Measurements from ENCODE around the gene EBI3. TPM values are rescaled to one million over a fixed set of nuclear protein-coding genes. Genes with fewer than 3 reads are reported as not detected.
A peak's percentile ranks its signal among the peaks of the same experiment; 100 is the strongest.
"Not testable (repeated sequence)": the region's sequence is repeated elsewhere in the genome, so short reads cannot be mapped to it uniquely, and the experiment has no call there.

Gene EBI3
- total and polyA plus RNA-seq, 7 experiments from 2014 or later: 0.44 to 8.8 TPM; not detected in 5

DNA sequence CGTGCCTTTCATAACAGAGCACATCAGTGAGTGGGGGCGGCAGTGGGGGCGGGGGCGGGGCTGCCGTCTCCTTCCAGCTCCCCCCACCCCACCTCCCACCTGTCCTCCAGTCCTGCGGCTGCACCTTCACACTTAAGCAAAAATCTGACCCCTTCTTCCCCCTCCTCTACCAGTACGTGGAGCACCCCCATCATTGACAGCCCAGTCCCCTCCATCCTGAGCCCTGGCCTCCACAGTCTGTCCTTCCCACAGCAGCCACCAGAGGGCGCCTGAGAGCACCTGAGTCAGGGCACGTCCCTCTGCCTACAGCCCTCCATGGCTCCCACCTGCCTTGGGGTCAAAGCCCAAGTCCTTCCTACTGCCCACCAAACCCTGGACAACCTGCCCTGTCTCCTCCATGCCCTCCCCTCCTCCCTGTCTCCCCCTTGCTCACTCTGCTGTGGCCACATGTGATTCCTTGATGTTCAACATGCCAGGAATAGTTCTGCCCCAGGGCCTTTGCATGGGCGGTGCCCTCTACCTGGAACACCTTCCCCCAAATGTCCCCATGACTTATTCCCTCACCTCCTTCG is 4.0 kb downstream of the EBI3 start:
- no peaks in the 10 kb centered on the region for H3K9me3 Mint-ChIP-seq
- H3K36me3 Mint-ChIP-seq: peaks cover 0 to 4% (median 0%) of the 10 kb centered on the region in 5 donors
- Histone ChIP-seq H3K27ac (ENCODE audit: low read depth, low read length) (no peak overlapping the region), H3K4me3 (ENCODE audit: low read length) (no peak overlapping the region), H3K4me1 (ENCODE audit: control insufficient read depth in 2 of 2, insufficient read depth in 2 of 2, low read length in 2 of 2) (no peaks in the 10 kb centered on the region), H3K36me3 (ENCODE audit: control insufficient read depth in 2 of 3, insufficient read depth in 3 of 3, low read length in 3 of 3) (no peaks in the 10 kb centered on the region), H3K9me3 (ENCODE audit: control insufficient read depth in 2 of 3, low read length in 3 of 3) (no peaks in the 10 kb centered on the region), H3K27me3 (ENCODE audit: control insufficient read depth in 2 of 2, insufficient read depth in 2 of 2, low read length in 2 of 2) (peaks cover 0 to 4% of the 10 kb centered on the region in 2 donors)
- peaks cover 0 to 11% (median 0%) of the 10 kb centered on the region in 7 donors for H3K4me1 Mint-ChIP-seq
- peak; percentile 80 for ATAC-seq
- H3K27ac Mint-ChIP-seq: no peak overlapping the region
- intact Hi-C loops (cut with micrococcal nuclease): no loop called here
- ChIA-PET POLR2A (no interaction called here), CTCF (no interaction called here)
- H3K27me3 Mint-ChIP-seq: peaks cover 0 to 25% (median 6%) of the 10 kb centered on the region in 5 donors
- peak; percentile 28 to 82 (median 52) for DNase-seq
- no peak overlapping the region for H3K4me3 Mint-ChIP-seq

DNA sequence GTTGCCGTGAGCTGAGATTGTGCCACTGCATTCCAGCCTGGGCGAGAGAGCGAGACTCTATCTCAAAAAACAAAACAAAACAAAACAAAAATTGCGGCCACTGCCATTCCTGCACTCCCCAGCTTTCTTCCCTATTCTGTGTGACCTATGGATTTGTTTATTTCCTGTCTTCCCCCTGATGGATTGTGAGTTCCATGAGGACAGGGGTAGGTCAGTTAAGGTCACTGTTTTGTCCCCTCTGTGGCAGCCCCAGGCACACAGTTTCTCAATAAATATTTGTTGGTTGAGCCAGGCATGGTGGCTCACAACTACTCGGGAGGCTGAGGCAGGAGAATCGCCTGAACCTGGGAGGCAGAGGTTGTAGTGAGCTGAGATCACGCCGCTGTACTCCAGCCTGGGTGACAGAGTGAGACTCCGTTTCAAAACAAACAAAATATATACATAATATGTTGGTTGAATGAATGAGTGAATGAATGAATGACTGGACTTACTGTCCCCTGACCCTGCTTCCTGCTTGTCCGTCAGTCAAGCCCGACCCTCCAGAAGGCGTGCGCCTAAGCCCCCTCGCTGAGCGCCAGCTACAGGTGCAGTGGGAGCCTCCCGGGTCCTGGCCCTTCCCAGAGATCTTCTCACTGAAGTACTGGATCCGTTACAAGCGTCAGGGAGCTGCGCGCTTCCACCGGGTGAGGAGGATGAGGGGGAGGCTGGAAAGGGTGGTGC is 5.0 kb downstream of the EBI3 start:
- H3K27me3 ChIP-seq (ENCODE audit: control insufficient read depth in 2 of 2, insufficient read depth in 2 of 2, low read length in 2 of 2): no peaks in the 10 kb centered on the region
- ChIA-PET CTCF (interaction anchor here (0.6 kb wide), 1 partner anchor 102 kb away, joined by 3 read pairs; no protein-coding TSS in a partner anchor), POLR2A (no interaction called here)
- Mint-ChIP-seq H3K36me3 (peaks cover 0 to 4% (median 0%) of the 10 kb centered on the region in 5 donors), H3K9me3 (no peaks in the 10 kb centered on the region), H3K4me1 (peaks cover 0 to 10% (median 0%) of the 10 kb centered on the region in 7 donors), H3K27ac (no peak overlapping the region), H3K27me3 (peaks cover 0 to 25% (median 6%) of the 10 kb centered on the region in 5 donors), H3K4me3 (no peak overlapping the region)
- no peak overlapping the region for H3K27ac ChIP-seq (ENCODE audit: low read depth, low read length)
- no peaks in the 10 kb centered on the region for H3K4me1 ChIP-seq (ENCODE audit: control insufficient read depth in 2 of 2, insufficient read depth in 2 of 2, low read length in 2 of 2)
- H3K9me3 ChIP-seq (ENCODE audit: control insufficient read depth in 2 of 3, low read length in 3 of 3): no peaks in the 10 kb centered on the region
- no peaks in the 10 kb centered on the region for H3K36me3 ChIP-seq (ENCODE audit: control insufficient read depth in 2 of 3, insufficient read depth in 3 of 3, low read length in 3 of 3)
- no peak overlapping the region for H3K4me3 ChIP-seq (ENCODE audit: low read length)
- DNase-seq: no peak
- ATAC-seq: no peak
- intact Hi-C loops (cut with micrococcal nuclease): no loop called here

DNA sequence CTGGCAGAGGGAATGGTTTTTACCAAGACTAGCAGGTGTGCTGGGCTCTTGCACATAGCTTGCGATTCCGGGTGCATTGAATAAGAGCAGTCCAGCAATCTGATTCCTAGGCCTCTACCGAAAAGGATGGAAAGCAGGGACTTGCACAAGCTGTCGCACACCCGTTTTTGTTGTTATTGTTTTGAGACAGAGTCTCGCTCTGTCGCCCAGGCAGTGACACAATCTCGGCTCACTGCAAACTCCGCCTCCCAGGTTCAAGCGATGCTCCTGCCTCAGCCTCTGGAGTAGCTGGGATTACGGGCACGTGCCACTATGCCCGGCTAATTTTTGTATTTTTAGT is 5.5 kb downstream of the EBI3 start:
- Mint-ChIP-seq H3K27ac (no peak overlapping the region), H3K4me1 (peaks cover 0 to 5% (median 0%) of the 10 kb centered on the region in 7 donors), H3K4me3 (no peak overlapping the region), H3K9me3 (no peaks in the 10 kb centered on the region), H3K27me3 (peaks cover 0 to 19% (median 6%) of the 10 kb centered on the region in 5 donors), H3K36me3 (peaks cover 0 to 4% (median 0%) of the 10 kb centered on the region in 5 donors)
- POLR2A ChIA-PET: interaction anchor here (0.6 kb wide), 1 partner anchor 453 kb away, joined by 3 read pairs; no protein-coding TSS in a partner anchor
- Histone ChIP-seq H3K4me1 (ENCODE audit: control insufficient read depth in 2 of 2, insufficient read depth in 2 of 2, low read length in 2 of 2) (no peaks in the 10 kb centered on the region), H3K27me3 (ENCODE audit: control insufficient read depth in 2 of 2, insufficient read depth in 2 of 2, low read length in 2 of 2) (no peaks in the 10 kb centered on the region), H3K27ac (ENCODE audit: low read depth, low read length) (no peak overlapping the region), H3K4me3 (ENCODE audit: low read length) (no peak overlapping the region), H3K9me3 (ENCODE audit: control insufficient read depth in 2 of 3, low read length in 3 of 3) (no peaks in the 10 kb centered on the region), H3K36me3 (ENCODE audit: control insufficient read depth in 2 of 3, insufficient read depth in 3 of 3, low read length in 3 of 3) (no peaks in the 10 kb centered on the region)
- intact Hi-C loops (cut with micrococcal nuclease): no loop called here
- CTCF ChIA-PET: no interaction called here
- no peak for ATAC-seq
- no peak for DNase-seq

DNA sequence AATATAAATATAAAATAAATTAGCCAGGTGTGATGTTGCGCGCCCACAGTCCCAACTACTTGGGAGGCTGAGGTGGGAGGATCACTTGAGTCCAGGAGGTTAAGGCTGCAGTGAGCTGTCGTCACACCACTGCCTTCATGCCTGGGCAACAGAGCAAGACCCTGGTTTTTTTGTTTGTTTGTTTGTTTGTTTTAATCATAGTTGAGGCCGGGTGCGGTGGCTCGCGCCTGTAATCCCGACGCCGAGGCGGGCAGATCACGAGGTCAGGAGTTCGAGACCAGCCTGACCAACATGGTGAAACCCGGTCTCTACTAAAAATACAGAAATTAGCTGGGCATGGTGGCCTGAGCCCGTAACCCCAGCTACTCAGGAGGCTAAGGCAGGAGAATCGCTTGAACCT is 8.2 kb downstream of the EBI3 start:
- H3K36me3 ChIP-seq (ENCODE audit: control insufficient read depth in 2 of 3, insufficient read depth in 3 of 3, low read length in 3 of 3); H3K4me1 Mint-ChIP-seq; H3K9me3 ChIP-seq (ENCODE audit: control insufficient read depth in 2 of 3, low read length in 3 of 3); H3K4me3 ChIP-seq (ENCODE audit: low read length); H3K4me1 ChIP-seq (ENCODE audit: control insufficient read depth in 2 of 2, insufficient read depth in 2 of 2, low read length in 2 of 2); DNase-seq; H3K27ac ChIP-seq (ENCODE audit: low read depth, low read length); H3K27ac Mint-ChIP-seq; H3K27me3 ChIP-seq (ENCODE audit: control insufficient read depth in 2 of 2, insufficient read depth in 2 of 2, low read length in 2 of 2); POLR2A ChIA-PET; H3K4me3 Mint-ChIP-seq; H3K9me3 Mint-ChIP-seq; intact Hi-C loops (cut with micrococcal nuclease); ATAC-seq; H3K36me3 Mint-ChIP-seq: not testable (repeated sequence)
- CTCF ChIA-PET: interaction anchor here (0.6 kb wide), 1 partner anchor 250 kb away, joined by 4 read pairs; no protein-coding TSS in a partner anchor
- peaks cover 0 to 14% (median 0%) of the 10 kb centered on the region in 5 donors for H3K27me3 Mint-ChIP-seq

DNA sequence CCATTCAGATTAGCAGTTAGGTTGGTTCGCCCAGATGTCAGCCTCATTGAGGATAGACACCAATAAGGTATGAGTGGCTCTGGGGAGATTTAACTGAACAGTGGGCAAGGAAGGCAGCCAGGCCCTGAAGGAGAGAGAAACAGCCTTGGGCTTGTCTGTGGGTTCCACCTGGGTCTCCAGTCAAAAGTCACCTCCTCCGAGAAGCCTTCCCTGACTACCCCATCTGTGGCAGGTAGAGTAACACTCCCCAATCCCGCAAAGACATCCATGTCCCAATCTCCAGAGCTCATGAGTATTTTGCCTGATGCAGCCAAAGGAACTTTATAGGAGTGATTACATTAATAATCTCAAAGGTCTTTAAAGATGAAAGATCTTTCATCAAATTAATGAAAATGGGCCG is 9.5 kb downstream of the EBI3 start:
- Histone ChIP-seq H3K4me1 (ENCODE audit: control insufficient read depth in 2 of 2, insufficient read depth in 2 of 2, low read length in 2 of 2) (no peaks in the 10 kb centered on the region), H3K4me3 (ENCODE audit: low read length) (no peak overlapping the region), H3K27ac (ENCODE audit: low read depth, low read length) (no peak overlapping the region), H3K36me3 (ENCODE audit: control insufficient read depth in 2 of 3, insufficient read depth in 3 of 3, low read length in 3 of 3) (no peaks in the 10 kb centered on the region), H3K27me3 (ENCODE audit: control insufficient read depth in 2 of 2, insufficient read depth in 2 of 2, low read length in 2 of 2) (no peaks in the 10 kb centered on the region), H3K9me3 (ENCODE audit: control insufficient read depth in 2 of 3, low read length in 3 of 3) (no peaks in the 10 kb centered on the region)
- Mint-ChIP-seq H3K9me3 (peaks cover 0 to 11% (median 5%) of the 10 kb centered on the region in 11 donors), H3K4me3 (no peak overlapping the region), H3K27ac (no peak overlapping the region), H3K27me3 (peaks cover 0 to 9% (median 0%) of the 10 kb centered on the region in 5 donors), H3K4me1 (no peaks in the 10 kb centered on the region), H3K36me3 (peaks cover 0 to 9% (median 3%) of the 10 kb centered on the region in 5 donors)
- ChIA-PET CTCF (no interaction called here), POLR2A (no interaction called here)
- no peak for ATAC-seq
- intact Hi-C loops (cut with micrococcal nuclease): no loop called here
- DNase-seq: no peak

DNA sequence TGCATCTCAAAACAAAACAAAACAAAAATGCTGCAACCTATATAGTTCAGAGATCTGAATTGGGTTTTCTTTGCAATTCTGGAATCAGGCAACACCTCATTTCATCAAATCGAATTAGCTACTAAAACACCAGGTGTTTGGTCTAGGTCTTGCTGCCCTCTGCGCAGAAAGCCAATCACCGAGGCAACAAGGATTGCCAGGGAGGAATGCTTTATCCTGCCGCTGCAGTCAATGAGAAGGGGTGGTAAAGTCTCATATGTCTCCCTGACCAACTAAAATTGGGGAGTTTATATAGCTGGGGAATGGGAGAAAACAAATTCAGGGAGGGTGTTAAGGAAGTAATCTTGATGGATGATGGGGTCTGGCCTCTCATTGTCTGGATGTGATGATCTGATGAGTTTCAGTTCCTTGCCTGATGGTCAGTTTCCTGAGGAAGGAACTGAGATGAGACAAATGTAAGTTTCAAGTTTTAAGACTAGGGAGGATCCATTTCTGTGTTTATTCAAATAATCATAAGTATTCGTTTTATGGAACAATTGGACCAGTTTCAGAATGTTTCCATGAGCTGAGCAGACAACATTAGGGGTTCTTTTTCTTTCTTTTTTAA is 12.6 kb downstream of the EBI3 start:
- Histone ChIP-seq H3K9me3 (ENCODE audit: control insufficient read depth in 2 of 3, low read length in 3 of 3) (no peaks in the 10 kb centered on the region), H3K27me3 (ENCODE audit: control insufficient read depth in 2 of 2, insufficient read depth in 2 of 2, low read length in 2 of 2) (no peaks in the 10 kb centered on the region), H3K4me1 (ENCODE audit: control insufficient read depth in 2 of 2, insufficient read depth in 2 of 2, low read length in 2 of 2) (peaks cover 4 to 5% of the 10 kb centered on the region in 2 donors), H3K4me3 (ENCODE audit: low read length) (no peak overlapping the region), H3K27ac (ENCODE audit: low read depth, low read length) (no peak overlapping the region), H3K36me3 (ENCODE audit: control insufficient read depth in 2 of 3, insufficient read depth in 3 of 3, low read length in 3 of 3) (no peaks in the 10 kb centered on the region)
- no peak overlapping the region for H3K27ac Mint-ChIP-seq
- intact Hi-C loops (cut with micrococcal nuclease): no loop called here
- ChIA-PET POLR2A (no interaction called here), CTCF (no interaction called here)
- H3K9me3 Mint-ChIP-seq: peaks cover 0 to 11% (median 5%) of the 10 kb centered on the region in 11 donors
- ATAC-seq (no peak), DNase-seq (no peak)
- H3K27me3 Mint-ChIP-seq: peaks cover 0 to 5% (median 0%) of the 10 kb centered on the region in 5 donors
- peaks cover 0 to 9% (median 3%) of the 10 kb centered on the region in 5 donors for H3K36me3 Mint-ChIP-seq
- H3K4me1 Mint-ChIP-seq: peaks cover 0 to 8% (median 5%) of the 10 kb centered on the region in 7 donors
- no peak overlapping the region for H3K4me3 Mint-ChIP-seq

Data from naive thymus-derived CD4-positive, alpha-beta T cell (primary cell).